Vagina (tissue), 2 donors: ENCODE data around the gene PTPA. TPM values are rescaled to one million over a fixed set of nuclear protein-coding genes. Genes with fewer than 3 reads are reported as not detected.

Experiments used
- DNase-seq, 2 donors: peaks; one replicate each; pipeline ENCODE4 v3.0.0-alpha.2; 2017; ENCODE audit errors: extremely low spot score in 2 of 2
- H3K27ac ChIP-seq: fragments of 200-600 bp; sonication (generic); one replicate; pipeline ENCODE4 v1.5.1; 2019
- H3K27me3 ChIP-seq: fragments of 200-600 bp; sonication (generic); one replicate; pipeline ENCODE4 v1.5.1; 2019
- H3K36me3 ChIP-seq, 2 donors: fragments of 200-600 bp; sonication (generic); one replicate each; pipeline ENCODE4 v1.5.1; 2017 to 2019
- H3K4me1 ChIP-seq: fragments of 200-600 bp; sonication (generic); one replicate; pipeline ENCODE4 v1.5.1; 2019
- H3K4me3 ChIP-seq, 2 donors: fragments of 200-600 bp; sonication (generic); 1 replicate in 1 of 2; 2 replicates in 1 of 2; pipeline ENCODE4 v1.5.1; 2016 to 2019
- H3K9me3 ChIP-seq: fragments of 200-600 bp; sonication (generic); one replicate; pipeline ENCODE4 v1.5.1; 2019
- CTCF ChIP-seq, 3 experiments: fragments of 450-650 bp in 2 of 3; fragments of 200-600 bp in 1 of 3; sonication (generic) in 1 of 3; IDR thresholded peaks; one replicate each; pipeline ENCODE4 v1.5.1; 2017 to 2019; ENCODE audit warnings: antibody characterized with exemption in 3 of 3, mild to moderate bottlenecking in 2 of 3, moderate library complexity in 2 of 3
- POLR2A ChIP-seq, 2 donors: fragments of 450-650 bp; IDR thresholded peaks; one replicate each; pipeline ENCODE4 v1.6.1; 2017; ENCODE audit warnings: antibody characterized with exemption in 2 of 2, mild to moderate bottlenecking in 2 of 2, moderate library complexity in 2 of 2
- POLR2AphosphoS5 ChIP-seq, 2 donors: sonication (generic); formaldehyde crosslinking; IDR thresholded peaks; one replicate each; pipeline ENCODE4 v1.9.0; 2017; ENCODE audit warnings: antibody characterized with exemption in 2 of 2, mild to moderate bottlenecking in 2 of 2, low read depth in 1 of 2; ENCODE audit not compliant: insufficient read depth in 1 of 2
- intact Hi-C: fragments of 100-400 bp; cut with DNase I; formaldehyde crosslinking; loops from one replicate; pipeline ENCODE4 v1.15.1; 2023
- total RNA-seq: library from RNA; depleted of rRNA; stranded (reverse); fragments of >200 nt; gene quantifications from one replicate; pipeline ENCODE4 v1.2.3, GENCODE V29; 2016

Gene PTPA
- total RNA-seq, 1 donor from 2014 or later, result 46.2 TPM

GRCh38 chr9:129182625-129183494 lies 71.6 kb downstream of the PTPA start:
- H3K27me3 ChIP-seq, result no peaks in the 10 kb centered on the region
- no peak overlapping the region for H3K27ac ChIP-seq
- H3K9me3 ChIP-seq, result no peaks in the 10 kb centered on the region
- peaks cover 20% of the 10 kb centered on the region for H3K4me1 ChIP-seq
- H3K36me3 ChIP-seq, result no peaks in the 10 kb centered on the region
- intact Hi-C loops, result no loop called here
- no peak overlapping the region for H3K4me3 ChIP-seq
- TF ChIP-seq POLR2A (IDR thresholded peaks at IDR 0.05) (no peak), POLR2AphosphoS5 (IDR thresholded peaks at IDR 0.05; ENCODE audit: insufficient read depth in 1 of 2, low read depth in 1 of 2) (no peak), CTCF (IDR thresholded peaks at IDR 0.05) (no peak)
- DNase-seq, result no peak

GRCh38 chr9:129183495-129184218 lies 72.4 kb downstream of the PTPA start:
- Histone ChIP-seq H3K27ac (peak overlapping the region; percentile 45), H3K4me3 (no peak overlapping the region), H3K4me1 (peaks cover 16% of the 10 kb centered on the region), H3K36me3 (no peaks in the 10 kb centered on the region), H3K27me3 (no peaks in the 10 kb centered on the region), H3K9me3 (no peaks in the 10 kb centered on the region)
- TF ChIP-seq CTCF (IDR thresholded peaks at IDR 0.05) (no peak), POLR2AphosphoS5 (IDR thresholded peaks at IDR 0.05; ENCODE audit: insufficient read depth in 1 of 2, low read depth in 1 of 2) (no peak), POLR2A (IDR thresholded peaks at IDR 0.05) (no peak)
- intact Hi-C loops, result no loop called here
- no peak for DNase-seq

- no peaks in the 10 kb centered on the region for H3K9me3 ChIP-seq
- intact Hi-C loops, result no loop called here
- peaks cover 11% of the 10 kb centered on the region for H3K4me1 ChIP-seq
- no peaks in the 10 kb centered on the region for H3K27me3 ChIP-seq
- DNase-seq, result no peak
- peak overlapping the region; percentile 45 for H3K27ac ChIP-seq
- TF ChIP-seq CTCF (IDR thresholded peaks at IDR 0.05), result no peak
- TF ChIP-seq POLR2AphosphoS5 (IDR thresholded peaks at IDR 0.05; ENCODE audit: insufficient read depth in 1 of 2, low read depth in 1 of 2), result no peak
- TF ChIP-seq POLR2A (IDR thresholded peaks at IDR 0.05), result no peak
- H3K4me3 ChIP-seq, result no peak overlapping the region
- H3K36me3 ChIP-seq, result no peaks in the 10 kb centered on the region
Observed at GRCh38 chr9:129184219-129184524, 73.0 kb downstream of the PTPA start.

- Histone ChIP-seq H3K27me3 (no peaks in the 10 kb centered on the region), H3K4me1 (peaks cover 10% of the 10 kb centered on the region), H3K27ac (peak overlapping the region; percentile 45), H3K4me3 (no peak overlapping the region), H3K9me3 (no peaks in the 10 kb centered on the region), H3K36me3 (no peaks in the 10 kb centered on the region)
- intact Hi-C loops, result no loop called here
- no peak for DNase-seq
- no peak for TF ChIP-seq CTCF (IDR thresholded peaks at IDR 0.05)
Observed at GRCh38 chr9:129184596-129185122, 73.4 kb downstream of the PTPA start.

- H3K27me3 ChIP-seq, result no peaks in the 10 kb centered on the region
- intact Hi-C loops, result no loop called here
- DNase-seq, result no peak
Observed at GRCh38 chr9:129185402-129185801, 74.2 kb downstream of the PTPA start.

More at GRCh38 chr9:129185402-129185801, 74.2 kb downstream of the PTPA start:
- Histone ChIP-seq H3K4me3 (no peak overlapping the region), H3K27ac (no peak overlapping the region), H3K36me3 (no peaks in the 10 kb centered on the region), H3K9me3 (no peaks in the 10 kb centered on the region), H3K4me1 (peaks cover 10% of the 10 kb centered on the region)
- TF ChIP-seq POLR2AphosphoS5 (IDR thresholded peaks at IDR 0.05; ENCODE audit: insufficient read depth in 1 of 2, low read depth in 1 of 2) (no peak), POLR2A (IDR thresholded peaks at IDR 0.05) (no peak), CTCF (IDR thresholded peaks at IDR 0.05) (no peak)
